ELF-1 (cell line): ENCODE results near the gene PDZD7.
"Not testable (repeated sequence)": the region's sequence is repeated elsewhere in the genome, so short reads cannot be mapped to it uniquely, and the experiment has no call there.

Experiments used
- DNase-seq: peaks from one replicate; pipeline ENCODE4 v3.0.0-alpha.2; 2016; ENCODE audit warnings: low read depth, low spot score

The PDZD7 gene

GRCh38 chr10:100983868-100984671 lies 46.9 kb downstream of the PDZD7 start:
- no peak for DNase-seq

GRCh38 chr10:100982916-100983830 lies 47.8 kb downstream of the PDZD7 start:
- no peak for DNase-seq

GRCh38 chr10:100981178-100981772 lies 49.7 kb downstream of the PDZD7 start:
- no peak for DNase-seq

- no peak for DNase-seq
Measured at GRCh38 chr10:100980711-100981110, 50.2 kb downstream of the PDZD7 start.

- no peak for DNase-seq
Measured at GRCh38 chr10:100980311-100980710, 50.6 kb downstream of the PDZD7 start.

GRCh38 chr10:100979791-100980272 lies 51.1 kb downstream of the PDZD7 start:
- no peak for DNase-seq

- DNase-seq: no peak
Measured at GRCh38 chr10:100978901-100979195, 52.1 kb downstream of the PDZD7 start.

GRCh38 chr10:100978121-100978900 lies 52.6 kb downstream of the PDZD7 start:
- no peak for DNase-seq

GRCh38 chr10:100977436-100977835 lies 53.5 kb downstream of the PDZD7 start:
- no peak for DNase-seq

- no peak for DNase-seq
Measured at GRCh38 chr10:100976906-100977305, 54.0 kb downstream of the PDZD7 start.

GRCh38 chr10:100975397-100975796 lies 55.5 kb downstream of the PDZD7 start:
- DNase-seq: not testable (repeated sequence)

- no peak for DNase-seq
Measured at GRCh38 chr10:100972904-100973535, 57.9 kb downstream of the PDZD7 start.

GRCh38 chr10:100972115-100972903 lies 58.6 kb downstream of the PDZD7 start:
- peak; percentile 39 for DNase-seq

GRCh38 chr10:100970914-100971811 lies 59.8 kb downstream of the PDZD7 start:
- DNase-seq: peak; percentile 40

GRCh38 chr10:100970076-100970913 lies 60.6 kb downstream of the PDZD7 start:
- DNase-seq: no peak

- peak; percentile 73 for DNase-seq
Measured at GRCh38 chr10:100969187-100970075, 61.5 kb downstream of the PDZD7 start, which contains the start of gene SEMA4G. SEMA4G (plus strand) TSS chr10:100969504; CDS start chr10:100972913, 3,409 bp downstream.

GRCh38 chr10:100968863-100969186 lies 62.1 kb downstream of the PDZD7 start:
- DNase-seq: no peak
